ENCODE data around the gene EGFL7.

EGFL7 gene

DNA sequence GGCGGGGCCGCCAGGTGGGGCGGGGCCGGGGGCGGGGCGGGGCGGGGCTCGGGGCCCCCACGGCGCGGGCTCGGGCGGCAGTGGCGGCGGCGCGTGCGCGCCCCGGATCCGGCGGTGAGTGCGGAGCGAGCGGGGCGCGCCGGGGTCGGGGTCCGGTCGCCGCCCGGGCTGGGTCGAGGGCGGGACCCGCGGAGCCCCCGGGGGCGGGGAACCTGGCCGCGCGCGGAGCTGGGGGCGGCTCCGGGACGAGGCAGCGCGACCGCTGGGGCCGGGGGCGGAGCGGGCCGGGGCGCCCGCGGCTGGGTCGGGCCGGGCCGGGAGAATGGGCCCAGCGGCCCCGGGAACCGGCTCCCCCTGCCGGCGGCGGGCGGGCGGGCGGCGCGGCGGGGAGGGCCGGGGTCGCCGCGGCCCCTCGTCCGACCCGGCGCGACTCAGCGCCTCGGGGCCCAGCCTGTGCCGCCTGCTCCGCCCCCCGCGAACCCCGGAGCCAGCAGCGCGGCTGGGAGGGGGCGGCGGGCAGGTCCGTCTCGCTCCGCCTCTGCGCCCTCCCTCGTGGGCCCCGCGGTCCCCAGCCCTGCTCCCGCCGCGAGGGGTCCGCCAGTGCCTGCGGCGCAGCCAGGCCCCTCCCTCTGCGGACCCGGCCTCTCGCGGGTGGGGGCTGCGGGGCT lies 3.1 kb downstream of the EGFL7 start:
- Mint-ChIP-seq H3K9me3 (no peaks in the 10 kb centered on the region), H3K4me3 (peak overlapping the region; percentile 63 to 66), H3K27ac (no peak overlapping the region), H3K4me1 (ENCODE audit: low read depth in 2 of 2) (peaks cover 0 to 13% of the 10 kb centered on the region in 2 donors), H3K27me3 (peaks cover 19 to 60% of the 10 kb centered on the region in 2 donors), H3K36me3 (ENCODE audit: insufficient read depth) (no peaks in the 10 kb centered on the region)
- no peak for DNase-seq
- peak; percentile 56 for ATAC-seq (replicated peaks)

GRCh38 chr9:136666372-136667213 lies 3.9 kb downstream of the EGFL7 start:
- H3K36me3 Mint-ChIP-seq (ENCODE audit: insufficient read depth), result no peaks in the 10 kb centered on the region
- DNase-seq (no peak), ATAC-seq (replicated peaks) (no peak)
- H3K4me3 Mint-ChIP-seq, result peak overlapping the region; percentile 63 to 66
- H3K27ac Mint-ChIP-seq, result no peak overlapping the region
- no peaks in the 10 kb centered on the region for H3K9me3 Mint-ChIP-seq
- H3K4me1 Mint-ChIP-seq (ENCODE audit: low read depth in 2 of 2), result peaks cover 0 to 14% of the 10 kb centered on the region in 2 donors
- peaks cover 18 to 53% of the 10 kb centered on the region in 2 donors for H3K27me3 Mint-ChIP-seq

DNA sequence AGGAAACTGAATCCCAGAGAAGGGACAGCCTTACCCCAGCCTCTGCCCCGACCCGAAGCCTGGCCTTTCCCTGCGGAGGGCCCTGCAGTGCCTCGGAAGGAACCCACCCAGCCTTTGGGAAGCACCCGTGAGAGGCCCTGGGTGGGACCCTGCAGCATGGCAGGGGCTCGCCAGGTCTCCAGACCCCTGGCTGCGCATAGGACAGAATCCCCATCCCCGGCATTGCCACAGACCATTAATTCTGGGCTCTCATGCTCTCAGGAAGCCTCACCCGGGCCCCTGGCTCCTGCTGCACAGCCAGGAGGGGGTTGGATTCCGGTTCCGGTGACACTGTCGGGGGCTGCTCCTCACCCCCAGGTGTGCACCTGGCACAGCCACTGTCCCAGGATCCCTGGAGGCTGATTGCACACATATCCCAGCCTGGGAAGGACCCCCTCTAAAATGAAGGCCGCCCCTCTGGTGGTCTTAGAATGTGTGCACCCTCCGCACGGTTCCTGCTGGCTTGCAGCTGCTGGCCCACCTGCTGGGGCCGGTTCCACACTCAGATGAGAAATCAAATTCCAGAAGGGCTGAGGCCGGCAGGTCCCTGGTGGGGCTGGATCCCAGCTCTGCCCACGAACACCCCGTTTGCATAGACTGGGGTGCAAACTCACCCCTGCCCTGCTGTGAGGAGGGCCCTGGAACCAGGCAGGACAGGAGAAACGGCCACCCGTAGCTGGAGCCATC lies 4.7 kb downstream of the EGFL7 start:
- Mint-ChIP-seq H3K36me3 (ENCODE audit: insufficient read depth) (no peaks in the 10 kb centered on the region), H3K9me3 (no peaks in the 10 kb centered on the region)

DNA sequence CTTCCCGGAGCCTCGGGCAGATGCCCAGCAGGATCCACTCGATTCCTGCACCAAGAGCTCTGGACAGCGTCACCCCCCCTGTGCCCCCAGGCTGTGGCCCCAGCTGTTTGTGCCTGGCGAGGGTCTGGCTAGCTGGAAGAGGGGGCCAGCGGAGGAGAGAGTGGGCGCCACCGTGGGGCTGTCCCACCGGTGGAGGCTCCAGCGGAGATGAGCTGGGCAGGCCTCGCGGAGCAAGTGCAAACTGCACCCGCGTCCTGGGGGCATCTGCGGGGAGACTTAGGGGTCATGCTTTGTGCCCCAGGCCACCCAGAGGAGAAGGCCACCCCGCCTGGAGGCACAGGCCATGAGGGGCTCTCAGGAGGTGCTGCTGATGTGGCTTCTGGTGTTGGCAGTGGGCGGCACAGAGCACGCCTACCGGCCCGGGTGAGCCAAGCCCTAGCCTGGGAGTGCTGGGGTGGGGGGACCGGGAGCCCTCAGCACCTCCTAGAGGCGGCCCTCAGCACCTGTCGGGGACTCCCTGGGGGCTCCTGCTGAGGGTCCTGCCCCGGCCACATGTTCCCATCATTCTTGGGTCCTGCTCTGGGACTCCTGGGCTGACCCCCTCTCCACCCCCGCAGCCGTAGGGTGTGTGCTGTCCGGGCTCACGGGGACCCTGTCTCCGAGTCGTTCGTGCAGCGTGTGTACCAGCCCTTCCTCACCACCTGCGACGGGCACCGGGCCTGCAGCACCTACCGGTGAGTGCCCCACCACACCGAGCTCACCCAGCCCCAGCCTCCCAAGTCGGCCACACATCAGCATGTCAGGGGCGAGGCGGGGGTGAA lies 5.4 kb downstream of the EGFL7 start:
- Mint-ChIP-seq H3K27me3 (peaks cover 17 to 42% of the 10 kb centered on the region in 2 donors), H3K27ac (no peak overlapping the region), H3K4me1 (ENCODE audit: low read depth in 2 of 2) (peaks cover 0 to 15% of the 10 kb centered on the region in 2 donors), H3K9me3 (no peaks in the 10 kb centered on the region), H3K36me3 (ENCODE audit: insufficient read depth) (no peaks in the 10 kb centered on the region), H3K4me3 (no peak overlapping the region)
- ATAC-seq (replicated peaks) (peak; percentile 21), DNase-seq (no peak)

More for the DNA sequence above, 4.7 kb downstream of the EGFL7 start:
- Mint-ChIP-seq H3K4me1 (ENCODE audit: low read depth in 2 of 2) (peaks cover 0 to 15% of the 10 kb centered on the region in 2 donors), H3K27ac (no peak overlapping the region), H3K4me3 (no peak overlapping the region), H3K27me3 (peaks cover 18 to 50% of the 10 kb centered on the region in 2 donors)
- no peak for ATAC-seq (replicated peaks)
- no peak for DNase-seq

- Mint-ChIP-seq H3K4me3 (no peak overlapping the region), H3K9me3 (no peaks in the 10 kb centered on the region), H3K4me1 (ENCODE audit: low read depth in 2 of 2) (peaks cover 0 to 17% of the 10 kb centered on the region in 2 donors)
Measured at GRCh38 chr9:136668983-136669790, 6.5 kb downstream of the EGFL7 start.

GRCh38 chr9:136669791-136670464 lies 7.2 kb downstream of the EGFL7 start:
- Mint-ChIP-seq H3K4me1 (ENCODE audit: low read depth in 2 of 2) (peaks cover 0 to 14% of the 10 kb centered on the region in 2 donors), H3K4me3 (no peak overlapping the region), H3K27ac (no peak overlapping the region), H3K36me3 (ENCODE audit: insufficient read depth) (no peaks in the 10 kb centered on the region), H3K27me3 (peaks cover 3 to 24% of the 10 kb centered on the region in 2 donors), H3K9me3 (no peaks in the 10 kb centered on the region)
- DNase-seq (no peak), ATAC-seq (replicated peaks) (no peak)

More at GRCh38 chr9:136668983-136669790, 6.5 kb downstream of the EGFL7 start:
- no peaks in the 10 kb centered on the region for H3K36me3 Mint-ChIP-seq (ENCODE audit: insufficient read depth)
- ATAC-seq (replicated peaks) (no peak), DNase-seq (no peak)
- H3K27ac Mint-ChIP-seq, result no peak overlapping the region
- H3K27me3 Mint-ChIP-seq, result peaks cover 11 to 32% of the 10 kb centered on the region in 2 donors

- Mint-ChIP-seq H3K4me1 (ENCODE audit: low read depth in 2 of 2) (peaks cover 0 to 11% of the 10 kb centered on the region in 2 donors), H3K4me3 (no peak overlapping the region), H3K27me3 (peaks cover 0 to 19% of the 10 kb centered on the region in 2 donors), H3K27ac (no peak overlapping the region), H3K36me3 (ENCODE audit: insufficient read depth) (no peaks in the 10 kb centered on the region), H3K9me3 (no peaks in the 10 kb centered on the region)
- DNase-seq (no peak), ATAC-seq (replicated peaks) (no peak)
Measured at GRCh38 chr9:136670576-136671253, 8.0 kb downstream of the EGFL7 start.

DNA sequence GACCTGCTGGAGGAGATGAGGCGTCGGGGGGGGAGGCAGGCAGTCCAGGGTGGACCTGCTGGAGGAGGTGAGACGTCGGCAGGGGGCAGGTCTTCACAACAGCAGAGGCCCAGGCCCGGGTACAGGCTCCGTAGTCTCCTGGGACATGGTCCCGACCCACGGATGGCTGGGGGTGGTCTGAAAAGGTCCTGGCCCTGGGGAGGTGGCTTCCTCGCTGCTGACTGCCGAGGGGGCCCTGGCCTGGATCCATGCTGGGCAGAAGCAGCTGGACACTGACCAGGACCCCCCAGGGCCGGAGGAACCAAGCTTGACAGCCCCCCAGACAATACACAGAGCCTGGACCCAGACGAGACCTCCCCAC lies 8.5 kb downstream of the EGFL7 start:
- H3K4me1 Mint-ChIP-seq (ENCODE audit: low read depth in 2 of 2), result peaks cover 0 to 11% of the 10 kb centered on the region in 2 donors
- H3K36me3 Mint-ChIP-seq (ENCODE audit: insufficient read depth), result no peaks in the 10 kb centered on the region
- DNase-seq (no peak), ATAC-seq (replicated peaks) (no peak)
- H3K27me3 Mint-ChIP-seq, result peaks cover 0 to 19% of the 10 kb centered on the region in 2 donors
- H3K4me3 Mint-ChIP-seq, result no peak overlapping the region
- no peaks in the 10 kb centered on the region for H3K9me3 Mint-ChIP-seq
- H3K27ac Mint-ChIP-seq, result no peak overlapping the region

- peaks cover 0 to 19% of the 10 kb centered on the region in 2 donors for H3K27me3 Mint-ChIP-seq
- ATAC-seq (replicated peaks) (peak; percentile 71), DNase-seq (peak; percentile 45 to 51 (median 51))
- H3K4me1 Mint-ChIP-seq (ENCODE audit: low read depth in 2 of 2), result peaks cover 0 to 7% of the 10 kb centered on the region in 2 donors
- H3K36me3 Mint-ChIP-seq (ENCODE audit: insufficient read depth), result no peaks in the 10 kb centered on the region
- H3K9me3 Mint-ChIP-seq, result no peaks in the 10 kb centered on the region
- H3K27ac Mint-ChIP-seq, result no peak overlapping the region
- H3K4me3 Mint-ChIP-seq, result no peak overlapping the region
Measured at GRCh38 chr9:136671646-136672430, 9.1 kb downstream of the EGFL7 start.

DNA sequence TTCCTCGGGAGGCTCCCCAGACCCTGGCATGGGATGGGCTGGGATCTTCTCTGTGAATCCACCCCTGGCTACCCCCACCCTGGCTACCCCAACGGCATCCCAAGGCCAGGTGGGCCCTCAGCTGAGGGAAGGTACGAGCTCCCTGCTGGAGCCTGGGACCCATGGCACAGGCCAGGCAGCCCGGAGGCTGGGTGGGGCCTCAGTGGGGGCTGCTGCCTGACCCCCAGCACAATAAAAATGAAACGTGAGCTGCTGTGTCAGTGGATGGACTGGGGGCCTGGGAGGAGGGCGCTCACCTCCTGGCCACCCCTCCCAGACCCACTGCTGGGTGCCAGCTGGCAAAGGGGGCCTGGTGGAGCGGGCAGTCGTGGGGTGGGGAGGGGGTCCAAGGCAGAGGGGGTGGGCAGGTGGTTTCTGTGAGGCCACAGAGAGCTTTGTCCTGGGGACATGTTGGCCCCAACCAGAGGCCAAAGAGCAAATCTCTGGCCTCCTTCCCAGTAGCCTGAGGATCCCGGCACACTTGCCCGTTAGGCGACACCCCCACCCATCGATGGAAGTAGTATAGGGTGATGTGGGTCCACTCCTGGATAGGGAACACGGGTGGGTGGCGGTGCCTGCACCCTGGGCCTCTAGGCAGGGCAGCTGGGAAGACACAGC lies 9.8 kb downstream of the EGFL7 start:
- Mint-ChIP-seq H3K9me3 (no peaks in the 10 kb centered on the region), H3K27me3 (peaks cover 0 to 19% of the 10 kb centered on the region in 2 donors), H3K36me3 (ENCODE audit: insufficient read depth) (no peaks in the 10 kb centered on the region), H3K27ac (no peak overlapping the region), H3K4me1 (ENCODE audit: low read depth in 2 of 2) (peaks cover 0 to 7% of the 10 kb centered on the region in 2 donors), H3K4me3 (no peak overlapping the region)
- ATAC-seq (replicated peaks), result no peak
- DNase-seq, result no peak

All from effector memory CD8-positive, alpha-beta T cell (primary cell).